ENCODE measurements around the gene DCAF12.

DCAF12 gene

GRCh38 chr9:34123682-34124081, 2.8 kb downstream of the DCAF12 start:
- TF ChIP-seq CTCF (IDR thresholded peaks at IDR 0.05): no peak
- no peak overlapping the region for H2AFZ ChIP-seq
- no peaks in the 10 kb centered on the region for H3K27me3 ChIP-seq (ENCODE audit: control insufficient read depth, insufficient read depth, low read length)
- no peak overlapping the region for H3K4me2 ChIP-seq (ENCODE audit: low read length)
- peaks cover 4% of the 10 kb centered on the region for H3K4me1 ChIP-seq
- H3K27ac ChIP-seq: no peak overlapping the region
- no peaks in the 10 kb centered on the region for H3K9me3 ChIP-seq (ENCODE audit: control insufficient read depth, low read length)
- no peak overlapping the region for H3K9ac ChIP-seq
- H3K36me3 ChIP-seq (ENCODE audit: control insufficient read depth, insufficient read depth, low read length): no peaks in the 10 kb centered on the region
- no peak overlapping the region for H3K4me3 ChIP-seq (ENCODE audit: low read depth, low read length)
- peaks cover 24% of the 10 kb centered on the region for H3K79me2 ChIP-seq

DNA sequence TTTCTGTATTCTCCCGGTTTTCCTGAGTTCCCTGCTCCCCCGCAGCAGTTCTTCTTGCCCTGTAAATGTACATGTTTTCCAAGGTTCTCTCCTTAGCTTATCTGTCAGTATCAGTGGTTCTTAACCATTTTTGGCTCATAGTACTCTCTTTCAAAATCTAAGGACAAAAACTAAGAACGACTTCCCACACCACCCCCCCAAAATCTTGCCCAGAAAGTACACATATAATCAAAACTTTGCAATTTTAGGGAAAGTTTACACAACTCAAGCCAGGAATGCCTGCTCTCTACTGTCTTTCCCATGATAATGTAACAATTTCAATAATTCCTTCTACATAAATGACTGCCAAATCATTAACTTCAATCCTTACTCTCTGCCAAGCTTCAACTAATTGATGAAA, 4.5 kb downstream of the DCAF12 start:
- no peak for TF ChIP-seq CTCF (IDR thresholded peaks at IDR 0.05)
- no peaks in the 10 kb centered on the region for H3K9me3 ChIP-seq (ENCODE audit: control insufficient read depth, low read length)
- H3K36me3 ChIP-seq (ENCODE audit: control insufficient read depth, insufficient read depth, low read length): no peaks in the 10 kb centered on the region
- peaks cover 24% of the 10 kb centered on the region for H3K79me2 ChIP-seq
- no peak overlapping the region for H3K4me3 ChIP-seq (ENCODE audit: low read depth, low read length)
- no peak overlapping the region for H3K27ac ChIP-seq
- no peak overlapping the region for H3K9ac ChIP-seq
- H3K4me2 ChIP-seq (ENCODE audit: low read length): no peak overlapping the region
- peaks cover 4% of the 10 kb centered on the region for H3K4me1 ChIP-seq
- no peaks in the 10 kb centered on the region for H3K27me3 ChIP-seq (ENCODE audit: control insufficient read depth, insufficient read depth, low read length)
- H2AFZ ChIP-seq: no peak overlapping the region

GRCh38 chr9:34119713-34120112, 6.8 kb downstream of the DCAF12 start:
- H2AFZ ChIP-seq: no peak overlapping the region
- H3K27ac ChIP-seq: no peak overlapping the region
- peaks cover 3% of the 10 kb centered on the region for H3K4me1 ChIP-seq
- H3K79me2 ChIP-seq: peaks cover 16% of the 10 kb centered on the region
- no peaks in the 10 kb centered on the region for H3K36me3 ChIP-seq (ENCODE audit: control insufficient read depth, insufficient read depth, low read length)
- H3K9me3 ChIP-seq (ENCODE audit: control insufficient read depth, low read length): no peaks in the 10 kb centered on the region
- H3K4me3 ChIP-seq (ENCODE audit: low read depth, low read length): no peak overlapping the region
- no peak overlapping the region for H3K9ac ChIP-seq
- TF ChIP-seq CTCF (IDR thresholded peaks at IDR 0.05): no peak
- H3K4me2 ChIP-seq (ENCODE audit: low read length): no peak overlapping the region
- no peaks in the 10 kb centered on the region for H3K27me3 ChIP-seq (ENCODE audit: control insufficient read depth, insufficient read depth, low read length)

DNA sequence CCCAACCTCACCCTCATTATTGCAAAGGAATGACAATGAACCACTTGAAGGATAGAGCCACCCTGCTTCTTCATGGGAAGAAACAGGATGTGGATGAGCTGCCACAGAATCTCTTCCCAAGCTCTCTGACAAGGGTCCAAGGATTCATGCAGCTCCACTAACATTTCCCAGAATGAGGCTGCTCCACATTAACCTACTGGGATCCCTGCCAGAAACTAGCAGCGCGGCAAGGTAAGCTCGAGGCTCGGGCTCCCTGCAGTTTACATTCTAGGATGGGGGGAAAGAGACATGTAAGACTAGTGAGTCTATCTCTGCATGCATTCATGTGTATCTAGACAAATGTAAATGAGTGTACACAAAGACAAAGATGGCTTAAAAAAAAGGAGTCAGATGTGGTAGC, 12.1 kb downstream of the DCAF12 start:
- peaks cover 9% of the 10 kb centered on the region for H3K79me2 ChIP-seq
- H3K4me3 ChIP-seq (ENCODE audit: low read depth, low read length): no peak overlapping the region
- TF ChIP-seq CTCF (IDR thresholded peaks at IDR 0.05): no peak
- H3K36me3 ChIP-seq (ENCODE audit: control insufficient read depth, insufficient read depth, low read length): no peaks in the 10 kb centered on the region
- no peak overlapping the region for H3K9ac ChIP-seq
- H3K27ac ChIP-seq: no peak overlapping the region
- H3K9me3 ChIP-seq (ENCODE audit: control insufficient read depth, low read length): no peaks in the 10 kb centered on the region
- no peak overlapping the region for H3K4me2 ChIP-seq (ENCODE audit: low read length)
- no peaks in the 10 kb centered on the region for H3K4me1 ChIP-seq
- H2AFZ ChIP-seq: no peak overlapping the region
- H3K27me3 ChIP-seq (ENCODE audit: control insufficient read depth, insufficient read depth, low read length): no peaks in the 10 kb centered on the region

DNA sequence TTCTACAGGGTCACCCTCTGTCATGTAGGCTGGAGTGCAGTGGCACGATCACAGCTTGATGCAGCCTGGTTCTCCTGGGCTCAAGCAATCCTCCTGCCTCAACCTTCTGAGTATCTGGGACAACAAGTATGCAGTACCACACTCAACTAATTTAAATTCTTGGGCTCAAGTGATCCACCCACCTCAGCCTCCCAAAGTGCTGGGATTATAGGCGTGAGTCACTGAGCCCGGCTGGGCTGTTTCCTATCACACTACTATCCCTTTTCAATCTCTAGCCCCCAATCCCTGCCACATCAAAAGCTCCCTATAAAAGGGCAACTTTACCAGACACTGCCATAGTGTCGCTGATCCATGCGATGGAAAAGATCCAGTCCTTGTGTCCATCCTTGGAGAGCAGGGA, 20.4 kb downstream of the DCAF12 start:
- no peak overlapping the region for H3K4me2 ChIP-seq (ENCODE audit: low read length)
- no peak overlapping the region for H3K4me3 ChIP-seq (ENCODE audit: low read depth, low read length)
- H3K27me3 ChIP-seq (ENCODE audit: control insufficient read depth, insufficient read depth, low read length): no peaks in the 10 kb centered on the region
- H2AFZ ChIP-seq: no peak overlapping the region
- no peaks in the 10 kb centered on the region for H3K79me2 ChIP-seq
- H3K9ac ChIP-seq: no peak overlapping the region
- no peaks in the 10 kb centered on the region for H3K4me1 ChIP-seq
- H3K9me3 ChIP-seq (ENCODE audit: control insufficient read depth, low read length): no peaks in the 10 kb centered on the region
- no peaks in the 10 kb centered on the region for H3K36me3 ChIP-seq (ENCODE audit: control insufficient read depth, insufficient read depth, low read length)
- TF ChIP-seq CTCF (IDR thresholded peaks at IDR 0.05): no peak
- H3K27ac ChIP-seq: no peak overlapping the region
